AG08396 (cell line): ENCODE data around the gene FKBP7.
"Not testable (repeated sequence)": the region's sequence is repeated elsewhere in the genome, so short reads cannot be mapped to it uniquely, and the experiment has no call there.

Experiments used
- DNase-seq: peaks from one replicate; pipeline ENCODE4 v3.0.0; 2012; ENCODE audit warnings: low spot score, mixed read lengths

The FKBP7 gene

GRCh38 chr2:178485356-178485755 is 7.0 kb upstream of the FKBP7 start:
- DNase-seq: no peak

GRCh38 chr2:178484245-178485041 is 6.0 kb upstream of the FKBP7 start:
- no peak for DNase-seq

GRCh38 chr2:178482437-178482836 is 4.0 kb upstream of the FKBP7 start:
- DNase-seq: no peak

- peak; percentile 97 for DNase-seq
Observed at GRCh38 chr2:178480227-178481181, 2.1 kb upstream of the FKBP7 start, which contains the start of gene PLEKHA3. TSS of gene PLEKHA3 (plus strand) at chr2:178480457. CDS start at chr2:178480870, 413 bp downstream.

GRCh38 chr2:178479758-178480226 is 1.4 kb upstream of the FKBP7 start:
- DNase-seq: no peak

GRCh38 chr2:178479275-178479616 is 846 bp upstream of the FKBP7 start:
- DNase-seq: no peak

GRCh38 chr2:178478130-178478438 is 316 bp downstream of the FKBP7 start:
- peak; percentile 25 for DNase-seq

GRCh38 chr2:178477443-178478129 is 814 bp downstream of the FKBP7 start:
- no peak for DNase-seq

- no peak for DNase-seq
Observed at GRCh38 chr2:178476477-178476876, 1.9 kb downstream of the FKBP7 start.

- no peak for DNase-seq
Observed at GRCh38 chr2:178474560-178474959, 3.8 kb downstream of the FKBP7 start.

- DNase-seq: no peak
Observed at GRCh38 chr2:178473931-178474330, 4.5 kb downstream of the FKBP7 start.

- no peak for DNase-seq
Observed at GRCh38 chr2:178473373-178473772, 5.0 kb downstream of the FKBP7 start.

GRCh38 chr2:178471313-178471712 is 7.1 kb downstream of the FKBP7 start:
- DNase-seq: not testable (repeated sequence)

GRCh38 chr2:178469219-178469849 is 9.1 kb downstream of the FKBP7 start:
- no peak for DNase-seq

GRCh38 chr2:178457390-178457886 is 21.0 kb downstream of the FKBP7 start:
- DNase-seq: no peak

GRCh38 chr2:178455947-178456346 is 22.5 kb downstream of the FKBP7 start:
- DNase-seq: no peak

- DNase-seq: no peak
Observed at GRCh38 chr2:178452870-178453269, 25.5 kb downstream of the FKBP7 start.

GRCh38 chr2:178452334-178452733 is 26.1 kb downstream of the FKBP7 start:
- no peak for DNase-seq

GRCh38 chr2:178450774-178451525 is 27.4 kb downstream of the FKBP7 start, which contains the start of the genes PJVK and PRKRA:
TSS of gene PJVK (plus strand) at chr2:178451378. CDS start at chr2:178453410, 2,032 bp downstream.
TSS of gene PRKRA (minus strand) at chr2:178451175. CDS start at chr2:178451030, 145 bp downstream.
- DNase-seq: peak; percentile 99

- no peak for DNase-seq
Observed at GRCh38 chr2:178450524-178450773, 28.0 kb downstream of the FKBP7 start.
